ENCODE data around the gene SKI. TPM values are rescaled to one million over a fixed set of nuclear protein-coding genes. Genes with fewer than 3 reads are reported as not detected.

Gene SKI
- total and polyA plus RNA-seq, 4 donors, result 17.1 to 90.7 (median 40.7) TPM

DNA sequence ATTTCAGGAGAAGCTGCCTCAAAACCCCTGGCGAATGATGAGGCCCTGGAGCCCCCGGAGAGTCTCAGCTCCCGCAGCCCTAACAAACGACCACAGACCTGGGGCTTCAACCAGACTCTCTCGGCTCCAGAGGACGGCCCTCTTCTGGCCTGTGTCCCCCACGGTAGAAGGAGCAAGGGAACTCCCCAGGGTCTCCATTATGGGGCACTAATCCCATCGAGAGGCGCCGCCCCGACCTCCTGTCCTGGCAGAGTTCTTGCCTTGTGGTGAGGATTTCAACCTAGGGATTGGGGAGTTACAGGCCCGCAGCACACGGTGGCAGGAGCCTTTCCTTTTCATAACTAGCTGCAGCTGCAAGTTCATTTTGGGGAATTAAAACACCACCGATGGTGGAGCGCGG is 39.8 kb upstream of the SKI start:
- TF ChIP-seq, protein P1, sequence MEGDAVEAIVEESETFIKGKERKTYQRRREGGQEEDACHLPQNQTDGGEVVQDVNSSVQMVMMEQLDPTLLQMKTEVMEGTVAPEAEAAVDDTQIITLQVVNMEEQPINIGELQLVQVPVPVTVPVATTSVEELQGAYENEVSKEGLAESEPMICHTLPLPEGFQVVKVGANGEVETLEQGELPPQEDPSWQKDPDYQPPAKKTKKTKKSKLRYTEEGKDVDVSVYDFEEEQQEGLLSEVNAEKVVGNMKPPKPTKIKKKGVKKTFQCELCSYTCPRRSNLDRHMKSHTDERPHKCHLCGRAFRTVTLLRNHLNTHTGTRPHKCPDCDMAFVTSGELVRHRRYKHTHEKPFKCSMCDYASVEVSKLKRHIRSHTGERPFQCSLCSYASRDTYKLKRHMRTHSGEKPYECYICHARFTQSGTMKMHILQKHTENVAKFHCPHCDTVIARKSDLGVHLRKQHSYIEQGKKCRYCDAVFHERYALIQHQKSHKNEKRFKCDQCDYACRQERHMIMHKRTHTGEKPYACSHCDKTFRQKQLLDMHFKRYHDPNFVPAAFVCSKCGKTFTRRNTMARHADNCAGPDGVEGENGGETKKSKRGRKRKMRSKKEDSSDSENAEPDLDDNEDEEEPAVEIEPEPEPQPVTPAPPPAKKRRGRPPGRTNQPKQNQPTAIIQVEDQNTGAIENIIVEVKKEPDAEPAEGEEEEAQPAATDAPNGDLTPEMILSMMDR (IDR thresholded peaks at IDR 0.05; ENCODE audit: control extremely low read depth, extremely low read depth), result no peak
- DNase-seq (no peak), ATAC-seq (ENCODE audit: insufficient read depth, low FRiP score) (no peak)
- Histone ChIP-seq H3K9ac (ENCODE audit: insufficient read depth in 1 of 2, low read length in 2 of 2) (no peak overlapping the region), H3K27me3 (ENCODE audit: control insufficient read depth in 3 of 3, insufficient read depth in 3 of 3, low read length in 2 of 3) (no peaks in the 10 kb centered on the region), H3K27ac (ENCODE audit: low read depth in 1 of 2, low read length in 1 of 2) (no peak overlapping the region), H3K9me3 (ENCODE audit: control insufficient read depth in 4 of 4, insufficient read depth in 3 of 4, low read length in 3 of 4) (no peaks in the 10 kb centered on the region), H3K4me1 (ENCODE audit: control insufficient read depth in 5 of 5, insufficient read depth in 5 of 5, low read length in 5 of 5) (peaks cover 5 to 39% (median 17%) of the 10 kb centered on the region in 5 donors), H3K4me3 (no peak overlapping the region), H3K36me3 (ENCODE audit: control insufficient read depth in 4 of 4, insufficient read depth in 4 of 4, low read length in 4 of 4) (peaks cover 0 to 13% (median 3%) of the 10 kb centered on the region in 4 donors)
- 94 to 95% methylated on average over 16 of the region's 16 CpGs for WGBS, 2 donors

DNA sequence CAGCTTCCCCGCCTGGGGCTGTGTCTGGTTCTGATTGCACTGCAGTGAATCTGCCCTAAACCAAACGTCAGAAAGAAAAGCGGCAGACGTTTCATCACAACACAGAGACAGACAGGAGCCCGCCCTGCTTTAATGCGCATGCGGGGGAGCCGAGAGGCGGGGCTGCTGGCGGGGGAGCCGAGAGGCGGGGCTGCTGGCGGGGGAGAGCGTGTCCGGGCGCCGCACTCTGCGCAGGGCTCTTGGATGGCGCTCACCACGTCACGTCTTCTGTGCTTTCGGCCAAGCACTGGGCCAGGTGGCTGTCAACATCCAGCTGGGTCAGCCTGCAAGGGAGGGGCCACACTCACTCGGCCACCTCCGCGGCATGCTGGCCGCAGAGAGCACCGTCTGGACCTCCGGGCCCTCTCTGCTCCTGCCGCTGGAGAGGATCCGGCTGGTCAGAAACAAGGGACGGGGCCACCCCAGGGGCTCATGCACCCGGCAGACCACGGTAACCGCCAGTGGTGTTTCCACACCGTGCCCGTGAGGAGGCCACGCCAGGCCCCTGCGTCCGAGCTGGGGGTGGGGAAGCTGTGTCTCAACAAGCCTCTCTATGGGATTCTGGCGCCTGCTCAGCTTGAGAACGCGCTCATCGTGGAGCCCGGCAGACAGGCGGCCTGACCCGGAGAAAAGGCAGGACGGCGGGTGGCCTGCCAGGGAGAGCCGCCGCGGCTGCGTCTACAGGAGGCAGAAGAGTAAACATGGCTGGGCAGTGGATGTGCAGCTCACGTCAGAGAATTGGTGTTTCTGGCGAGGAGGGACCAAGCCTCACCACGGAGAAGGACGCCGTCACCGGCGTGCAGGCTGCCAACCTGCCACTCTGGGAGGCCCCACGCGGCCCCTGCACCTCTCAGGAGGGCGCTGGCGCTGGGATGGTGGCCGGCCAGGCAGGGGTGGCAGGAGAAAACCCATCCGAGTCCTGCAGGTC is 38.4 kb upstream of the SKI start:
- Histone ChIP-seq H3K36me3 (ENCODE audit: control insufficient read depth in 4 of 4, insufficient read depth in 4 of 4, low read length in 4 of 4) (peaks cover 0 to 10% (median 1%) of the 10 kb centered on the region in 4 donors), H3K9ac (ENCODE audit: insufficient read depth in 1 of 2, low read length in 2 of 2) (peak overlapping the region; percentile 28 to 68), H3K4me3 (peak overlapping the region; percentile 35), H3K4me1 (ENCODE audit: control insufficient read depth in 5 of 5, insufficient read depth in 5 of 5, low read length in 5 of 5) (peaks cover 6 to 45% (median 17%) of the 10 kb centered on the region in 5 donors), H3K9me3 (ENCODE audit: control insufficient read depth in 4 of 4, insufficient read depth in 3 of 4, low read length in 3 of 4) (no peaks in the 10 kb centered on the region), H3K27ac (ENCODE audit: low read depth in 1 of 2, low read length in 1 of 2) (peak overlapping the region; percentile 96 to 97), H3K27me3 (ENCODE audit: control insufficient read depth in 3 of 3, insufficient read depth in 3 of 3, low read length in 2 of 3) (no peaks in the 10 kb centered on the region)
- 13 to 28% methylated on average over 63 to 65 of the region's 65 CpGs for WGBS, 2 donors
- DNase-seq (peak; percentile 96 to 98 (median 96)), ATAC-seq (ENCODE audit: insufficient read depth, low FRiP score) (peak; percentile 90)
- TF ChIP-seq, protein P1 (IDR thresholded peaks at IDR 0.05; ENCODE audit: control extremely low read depth, extremely low read depth), result no peak

DNA sequence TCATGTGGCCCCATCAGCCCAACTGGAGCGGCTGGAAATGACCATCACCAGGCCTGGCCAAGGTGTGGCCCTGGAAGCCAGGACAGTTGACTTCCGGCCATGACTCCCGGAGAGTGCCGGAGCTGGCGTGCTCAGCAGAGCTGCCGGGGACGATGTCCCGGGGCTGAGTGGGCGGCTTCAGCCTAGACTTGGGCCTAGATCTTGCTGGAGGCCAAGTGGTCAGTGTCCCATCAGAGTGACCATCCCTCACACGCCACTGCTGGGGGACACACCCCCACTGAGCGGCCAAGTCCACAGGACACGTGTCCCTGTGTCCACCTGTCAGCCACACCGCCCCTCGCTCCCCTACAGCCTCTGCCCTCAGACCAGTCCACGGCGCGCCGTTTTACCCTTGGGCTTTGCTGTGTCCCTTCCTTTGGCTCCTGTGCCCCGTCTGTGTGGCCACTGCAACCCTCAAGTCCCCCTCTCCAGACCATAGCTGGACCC is 37.6 kb upstream of the SKI start:
- H3K9me3 ChIP-seq (ENCODE audit: control insufficient read depth in 4 of 4, insufficient read depth in 3 of 4, low read length in 3 of 4), result no peaks in the 10 kb centered on the region
- H3K27me3 ChIP-seq (ENCODE audit: control insufficient read depth in 3 of 3, insufficient read depth in 3 of 3, low read length in 2 of 3), result no peaks in the 10 kb centered on the region
- no peak overlapping the region for H3K4me3 ChIP-seq
- DNase-seq (no peak), ATAC-seq (ENCODE audit: insufficient read depth, low FRiP score) (no peak)
- peak overlapping the region; percentile 96 to 97 for H3K27ac ChIP-seq (ENCODE audit: low read depth in 1 of 2, low read length in 1 of 2)
- H3K9ac ChIP-seq (ENCODE audit: insufficient read depth in 1 of 2, low read length in 2 of 2), result peak overlapping the region; percentile 25 to 38
- WGBS, 2 donors, result 79 to 91% methylated on average over 19 of the region's 19 CpGs
- TF ChIP-seq, protein P1 (IDR thresholded peaks at IDR 0.05; ENCODE audit: control extremely low read depth, extremely low read depth), result no peak
- H3K36me3 ChIP-seq (ENCODE audit: control insufficient read depth in 4 of 4, insufficient read depth in 4 of 4, low read length in 4 of 4), result peaks cover 0 to 4% (median 0%) of the 10 kb centered on the region in 4 donors
- H3K4me1 ChIP-seq (ENCODE audit: control insufficient read depth in 5 of 5, insufficient read depth in 5 of 5, low read length in 5 of 5), result peaks cover 6 to 51% (median 19%) of the 10 kb centered on the region in 5 donors
